ENCODE measurements around the gene ULK4.
"Not testable (repeated sequence)": the region's sequence is repeated elsewhere in the genome, so short reads cannot be mapped to it uniquely, and the experiment has no call there.

The ULK4 gene

GRCh38 chr3:41863024-41863423 lies 98.9 kb downstream of the ULK4 start:
- no peak for DNase-seq

GRCh38 chr3:41860489-41860888 lies 101.4 kb downstream of the ULK4 start:
- not testable (repeated sequence) for DNase-seq

- no peak for DNase-seq
Observed at GRCh38 chr3:41854956-41855355, 106.9 kb downstream of the ULK4 start.

GRCh38 chr3:41853540-41854196 lies 108.2 kb downstream of the ULK4 start:
- no peak for DNase-seq

- DNase-seq: no peak
Observed at GRCh38 chr3:41848753-41849574, 112.9 kb downstream of the ULK4 start.

GRCh38 chr3:41847679-41848078 lies 114.2 kb downstream of the ULK4 start:
- no peak for DNase-seq

- no peak for DNase-seq
Observed at GRCh38 chr3:41846850-41847249, 115.1 kb downstream of the ULK4 start.

- no peak for DNase-seq
Observed at GRCh38 chr3:41845826-41846225, 116.1 kb downstream of the ULK4 start.

GRCh38 chr3:41844256-41844655 lies 117.6 kb downstream of the ULK4 start:
- DNase-seq: not testable (repeated sequence)

GRCh38 chr3:41840936-41841668 lies 120.8 kb downstream of the ULK4 start:
- DNase-seq: not testable (repeated sequence)

GRCh38 chr3:41836360-41837134 lies 125.4 kb downstream of the ULK4 start:
- DNase-seq: no peak

- DNase-seq: no peak
Observed at GRCh38 chr3:41833628-41834027, 128.3 kb downstream of the ULK4 start.

GRCh38 chr3:41819236-41819635 lies 142.7 kb downstream of the ULK4 start:
- peak; percentile 47 for DNase-seq

GRCh38 chr3:41808618-41809017 lies 153.3 kb downstream of the ULK4 start:
- DNase-seq: no peak

- DNase-seq: no peak
Observed at GRCh38 chr3:41808152-41808551, 153.8 kb downstream of the ULK4 start.

GRCh38 chr3:41794748-41795589 lies 166.9 kb downstream of the ULK4 start:
- DNase-seq: no peak

GRCh38 chr3:41792806-41793205 lies 169.1 kb downstream of the ULK4 start:
- DNase-seq: no peak

- peak; percentile 3 for DNase-seq
Observed at GRCh38 chr3:41769106-41769505, 192.8 kb downstream of the ULK4 start.

GRCh38 chr3:41768363-41768762 lies 193.5 kb downstream of the ULK4 start:
- no peak for DNase-seq

GRCh38 chr3:41762867-41763266 lies 199.0 kb downstream of the ULK4 start:
- not testable (repeated sequence) for DNase-seq

- DNase-seq: no peak
Observed at GRCh38 chr3:41753651-41754050, 208.3 kb downstream of the ULK4 start.

GRCh38 chr3:41751597-41751996 lies 210.3 kb downstream of the ULK4 start:
- no peak for DNase-seq
